Activated T-helper 9 cell treated with anti-CD3 and anti-CD28 coated beads, Interleukin-2, amount 50 U/mL, for 16 hours (primary cell): ENCODE measurements around the gene WDR86.

Experiments used
- DNase-seq: peaks from one replicate; pipeline ENCODE4 v3.0.0-alpha.2; 2020; ENCODE audit warnings: low read depth

The WDR86 gene

GRCh38 chr7:151439855-151440798 lies 30.3 kb upstream of the WDR86 start, which contains the start of gene CRYGN:
TSS of gene CRYGN (minus strand) at chr7:151440141. CDS start at chr7:151439917, 224 bp downstream.
- DNase-seq, result no peak

- DNase-seq, result no peak
Observed at GRCh38 chr7:151438864-151439601, 29.2 kb upstream of the WDR86 start.

DNA sequence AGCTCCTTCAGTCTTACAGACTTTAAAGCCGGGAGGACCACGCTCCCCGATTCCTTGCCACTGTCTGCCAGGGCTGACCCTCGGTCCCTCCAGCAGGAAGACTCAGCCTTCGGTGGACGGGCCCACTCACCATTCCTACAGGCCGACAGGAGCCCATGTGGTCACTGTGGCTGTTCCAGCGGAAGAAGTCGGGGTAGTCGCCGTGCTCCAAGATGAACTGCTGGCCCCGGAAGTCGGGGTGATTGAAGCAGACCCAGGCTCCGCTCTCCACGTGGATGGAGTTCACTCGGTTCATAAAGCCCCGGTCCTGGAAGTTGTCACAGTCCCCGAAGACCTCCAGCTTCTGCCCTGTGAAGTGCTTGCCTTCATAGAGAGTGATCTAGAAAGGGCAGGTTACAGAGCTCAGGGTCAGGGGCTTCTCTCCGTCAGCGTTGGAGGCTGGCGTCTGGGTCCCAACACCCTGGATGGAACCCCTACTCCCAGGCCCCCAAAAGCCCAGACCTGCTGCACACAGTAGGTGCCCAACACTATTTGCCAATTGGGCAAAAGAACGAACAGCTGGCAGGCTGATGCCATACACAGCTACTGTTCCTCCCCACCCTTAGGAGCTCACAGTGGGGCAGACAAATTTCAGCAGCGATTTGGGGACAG lies 28.2 kb upstream of the WDR86 start:
- no peak for DNase-seq

DNA sequence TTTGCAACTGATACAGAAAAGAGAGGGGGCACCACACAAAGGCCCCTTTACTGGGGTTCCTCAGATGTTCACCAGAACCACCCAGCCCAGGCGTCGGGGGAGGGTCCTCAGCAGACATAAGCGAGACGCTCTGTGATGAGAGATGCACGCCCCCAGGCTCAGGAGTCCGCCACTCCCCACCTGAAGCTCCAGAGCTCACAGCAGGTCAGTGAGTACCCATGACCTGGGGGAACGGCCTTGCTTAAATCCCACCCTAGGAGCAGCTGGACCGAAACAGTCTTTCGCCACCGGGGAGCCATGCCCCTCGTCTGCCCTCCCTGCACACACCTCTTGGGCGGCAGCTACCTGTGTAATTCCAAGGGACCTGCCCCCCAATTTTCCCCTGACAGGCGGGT lies 27.3 kb upstream of the WDR86 start:
- no peak for DNase-seq

- no peak for DNase-seq
Observed at GRCh38 chr7:151436446-151437158, 26.8 kb upstream of the WDR86 start.

DNA sequence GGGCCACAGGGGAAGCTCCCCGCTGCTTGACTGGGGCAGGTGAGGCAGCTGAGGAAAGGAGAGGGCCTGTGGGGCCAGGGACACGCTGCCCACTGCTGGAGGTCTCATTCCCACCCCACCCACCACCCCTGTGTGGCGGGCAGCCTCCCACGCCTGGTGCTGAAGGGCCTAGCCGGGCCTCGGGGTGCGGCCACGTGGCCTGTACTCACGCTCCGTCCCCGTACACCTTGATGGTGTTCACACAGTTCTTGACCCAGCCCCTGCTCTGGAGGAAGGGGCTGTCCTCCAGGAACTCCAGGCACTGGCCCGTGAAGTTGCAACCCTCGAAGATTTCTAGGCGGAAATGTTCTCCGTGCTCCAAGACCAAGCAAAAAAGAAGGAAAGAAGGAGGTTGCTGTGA lies 26.1 kb upstream of the WDR86 start:
- DNase-seq, result no peak

- DNase-seq, result no peak
Observed at GRCh38 chr7:151435103-151435916, 25.5 kb upstream of the WDR86 start.

DNA sequence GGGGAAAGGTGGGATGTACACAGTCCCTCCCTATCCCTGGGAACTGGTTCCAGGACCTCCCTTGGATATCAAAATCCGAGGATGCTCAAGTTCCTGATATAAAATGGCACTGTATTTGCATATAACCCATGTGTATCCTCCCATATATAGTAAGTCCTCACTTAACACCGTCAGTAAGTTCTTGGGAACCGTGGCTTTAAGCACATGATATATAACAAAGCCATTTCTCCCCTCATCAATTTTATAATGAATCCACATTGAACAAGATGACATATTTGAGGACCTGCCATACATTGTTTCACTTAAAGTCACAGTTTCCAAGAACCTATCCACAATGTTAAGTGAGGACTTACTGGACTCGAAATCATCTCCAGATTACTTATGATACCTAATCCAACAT lies 24.7 kb upstream of the WDR86 start:
- no peak for DNase-seq

GRCh38 chr7:151433721-151434400 lies 24.0 kb upstream of the WDR86 start:
- no peak for DNase-seq

- DNase-seq, result peak; percentile 44
Observed at GRCh38 chr7:151432658-151433521, 23.1 kb upstream of the WDR86 start.

GRCh38 chr7:151431768-151432311 lies 22.0 kb upstream of the WDR86 start:
- no peak for DNase-seq

DNA sequence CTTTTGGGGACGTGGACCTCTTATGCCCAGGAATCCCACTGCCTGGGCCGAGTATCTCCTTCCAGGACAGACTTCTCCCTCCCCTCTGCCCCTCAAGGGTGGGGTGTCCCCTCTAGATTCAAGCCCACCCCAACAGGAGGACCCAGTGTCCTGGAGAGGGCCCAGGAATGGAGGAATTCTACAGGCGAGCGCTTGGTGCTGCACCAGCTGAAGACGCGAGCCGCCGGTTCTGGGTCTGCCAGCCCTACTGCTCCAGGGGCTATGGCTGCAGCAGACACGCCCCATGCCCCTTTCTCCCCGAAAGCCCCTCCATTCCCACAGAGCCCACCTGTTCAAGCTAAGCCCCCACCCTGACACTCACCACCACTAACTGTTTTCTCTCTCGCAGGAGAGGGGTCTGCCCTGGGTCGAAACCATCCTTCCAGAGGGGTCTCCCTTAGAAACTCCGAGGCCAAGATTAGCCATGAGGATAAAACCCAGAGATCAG lies 21.5 kb upstream of the WDR86 start:
- DNase-seq, result no peak

GRCh38 chr7:151430391-151431205 lies 20.8 kb upstream of the WDR86 start:
- DNase-seq, result no peak

GRCh38 chr7:151429560-151430331 lies 19.9 kb upstream of the WDR86 start:
- no peak for DNase-seq

DNA sequence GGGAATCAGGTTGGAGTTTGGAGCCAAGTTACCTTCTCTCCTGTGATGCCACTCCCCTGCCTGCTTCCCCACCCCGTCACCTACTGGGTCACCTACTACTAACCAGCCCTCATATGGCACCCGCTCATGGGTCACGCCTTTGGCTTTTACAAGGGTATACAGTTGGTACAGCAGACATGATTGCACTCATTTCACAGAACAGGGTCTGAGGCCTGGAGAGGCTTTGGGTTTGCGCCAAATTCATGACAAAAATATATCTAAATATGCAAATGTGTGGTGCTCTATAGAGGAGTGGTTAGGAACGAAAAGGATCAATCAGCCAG lies 19.4 kb upstream of the WDR86 start:
- DNase-seq, result no peak

GRCh38 chr7:151428378-151429236 lies 18.8 kb upstream of the WDR86 start:
- DNase-seq, result no peak
